GM19395 (cell line): Measurements from ENCODE around the gene LHFPL3.

Source experiments
- ATAC-seq: cut with Tn5 transposase; IDR thresholded peaks from one replicate; pipeline ENCODE4 v1.9.1; 2021; ENCODE audit warnings: mild to moderate bottlenecking, moderate library complexity; ENCODE audit not compliant: unreplicated experiment

LHFPL3 gene

DNA sequence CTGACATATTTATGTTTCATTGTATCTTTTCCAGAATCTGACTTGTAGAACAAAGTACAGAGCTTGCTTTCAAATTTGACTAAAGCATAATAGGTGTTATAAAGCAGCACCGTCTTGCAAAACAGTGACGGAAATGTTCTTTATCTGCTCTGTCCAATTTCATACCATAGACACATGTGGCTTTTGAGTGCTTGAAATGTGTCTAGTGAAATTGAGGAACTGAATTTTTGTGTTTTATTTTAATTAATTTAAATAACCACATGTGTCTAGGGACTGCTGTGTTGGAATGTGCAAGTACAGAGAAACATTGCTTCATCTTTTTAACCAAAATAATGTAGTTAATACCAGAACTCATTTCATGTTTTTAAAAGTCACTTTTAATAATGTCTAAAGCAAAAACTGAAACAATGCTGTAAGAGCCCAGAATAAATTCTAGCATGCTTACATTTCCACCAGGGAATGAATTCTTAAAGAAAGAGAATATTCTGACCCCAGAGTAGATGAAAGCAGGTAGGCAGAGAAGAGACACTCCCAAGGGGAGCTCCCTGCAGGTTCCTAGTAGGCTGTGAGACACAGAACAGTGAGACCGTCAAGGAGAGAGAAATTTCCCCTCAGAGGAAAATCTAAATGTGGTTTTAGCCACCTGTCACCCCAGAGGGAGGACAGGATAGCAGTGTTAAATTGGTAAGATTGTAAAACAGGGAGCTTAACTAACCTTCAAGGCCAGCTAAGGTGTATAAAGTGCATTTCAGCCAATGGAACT, 510.3 kb downstream of the LHFPL3 start:
- ATAC-seq: no peak

DNA sequence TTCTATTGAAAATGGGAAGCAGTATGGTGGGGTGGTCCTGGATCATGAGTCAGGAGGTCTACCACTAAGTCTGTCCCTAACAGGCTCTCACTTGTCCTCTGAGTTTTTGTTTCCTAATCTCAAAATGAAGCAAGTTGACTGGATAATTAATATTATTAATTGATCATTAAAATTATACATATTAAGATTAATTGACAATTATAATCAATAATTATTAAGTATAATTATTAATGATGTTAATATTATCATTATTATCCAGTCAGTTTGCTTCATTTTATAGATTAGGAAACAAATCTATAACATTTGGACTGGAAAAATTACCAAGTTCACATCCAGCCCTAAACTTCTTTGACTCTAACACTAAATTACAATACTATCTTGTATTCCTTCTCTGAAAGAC, 511.4 kb downstream of the LHFPL3 start:
- no peak for ATAC-seq

DNA sequence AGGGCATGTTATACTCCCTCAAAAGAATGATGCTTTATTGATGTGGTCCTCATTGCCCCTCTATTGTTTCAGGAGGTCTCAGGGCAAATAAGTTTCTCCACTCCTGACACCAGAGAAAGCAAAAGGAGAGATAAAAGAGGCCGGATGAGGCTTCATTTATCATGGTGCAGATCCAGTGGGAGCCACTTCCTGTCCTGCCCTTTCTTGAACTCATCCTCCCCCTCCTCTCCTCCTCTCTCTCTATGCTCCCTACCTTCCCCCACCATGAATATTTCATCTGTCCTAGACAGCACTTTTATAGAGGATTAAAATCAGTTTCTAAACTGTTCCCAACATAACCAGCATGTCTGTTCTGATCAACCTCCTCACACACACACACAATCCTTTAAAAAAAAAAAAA, 513.4 kb downstream of the LHFPL3 start:
- no peak for ATAC-seq

DNA sequence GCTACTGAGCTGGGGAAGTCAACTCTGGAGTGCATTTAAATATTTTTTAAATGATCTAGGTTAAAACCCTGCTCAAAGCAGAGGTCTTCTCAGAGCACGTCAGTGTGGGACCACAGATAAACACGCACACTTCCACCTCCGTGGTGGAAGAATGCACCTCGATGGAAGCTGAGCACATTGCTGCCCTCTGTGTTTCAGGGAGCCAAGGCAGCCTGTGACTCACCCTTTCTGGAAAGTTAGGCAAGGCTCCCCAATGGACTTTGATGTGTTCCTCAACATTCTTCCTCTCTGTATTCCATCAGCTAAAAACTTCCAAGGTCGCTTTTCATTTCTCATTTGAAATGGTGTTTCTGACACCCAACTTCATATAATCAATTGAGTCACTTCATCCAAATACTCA, 514.8 kb downstream of the LHFPL3 start:
- no peak for ATAC-seq

DNA sequence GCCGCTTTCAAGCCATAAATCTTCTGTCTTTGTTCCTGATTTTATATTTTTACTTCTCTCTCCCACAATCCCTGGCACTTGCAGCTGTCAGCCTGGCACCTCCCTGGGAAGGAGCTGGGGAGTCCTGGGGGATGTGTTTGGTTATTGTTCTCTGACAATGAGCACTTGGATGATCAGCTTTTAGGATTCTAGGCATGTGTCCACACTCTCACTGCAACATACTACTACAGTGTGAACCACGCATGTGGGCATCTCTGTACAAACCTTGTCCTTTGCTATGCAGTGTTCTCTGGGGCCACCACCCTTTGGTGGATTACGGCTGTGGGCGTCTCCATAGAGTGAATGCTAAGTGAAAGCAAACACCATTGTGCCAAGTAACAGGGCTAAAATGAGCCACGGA, 517.2 kb downstream of the LHFPL3 start:
- ATAC-seq: no peak

DNA sequence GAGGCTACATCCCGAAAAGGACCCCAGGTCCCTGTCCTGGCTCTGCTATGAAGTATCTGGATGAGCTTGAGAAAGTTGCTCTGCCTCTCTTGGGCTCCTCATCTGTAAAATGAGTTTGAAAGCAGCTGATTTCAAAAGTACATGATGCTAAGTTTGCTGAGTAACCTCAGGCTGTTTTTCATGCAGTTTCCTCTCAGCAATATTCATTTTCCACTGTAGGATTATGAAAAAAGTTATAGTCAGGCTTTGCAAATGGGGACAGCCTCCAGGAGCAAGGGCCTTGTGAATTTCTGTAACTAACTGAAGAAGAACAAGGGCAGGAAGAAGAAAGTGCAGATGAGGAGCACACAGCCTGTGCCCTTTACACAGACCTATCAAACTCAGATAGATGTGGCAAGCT, 518.3 kb downstream of the LHFPL3 start:
- no peak for ATAC-seq

DNA sequence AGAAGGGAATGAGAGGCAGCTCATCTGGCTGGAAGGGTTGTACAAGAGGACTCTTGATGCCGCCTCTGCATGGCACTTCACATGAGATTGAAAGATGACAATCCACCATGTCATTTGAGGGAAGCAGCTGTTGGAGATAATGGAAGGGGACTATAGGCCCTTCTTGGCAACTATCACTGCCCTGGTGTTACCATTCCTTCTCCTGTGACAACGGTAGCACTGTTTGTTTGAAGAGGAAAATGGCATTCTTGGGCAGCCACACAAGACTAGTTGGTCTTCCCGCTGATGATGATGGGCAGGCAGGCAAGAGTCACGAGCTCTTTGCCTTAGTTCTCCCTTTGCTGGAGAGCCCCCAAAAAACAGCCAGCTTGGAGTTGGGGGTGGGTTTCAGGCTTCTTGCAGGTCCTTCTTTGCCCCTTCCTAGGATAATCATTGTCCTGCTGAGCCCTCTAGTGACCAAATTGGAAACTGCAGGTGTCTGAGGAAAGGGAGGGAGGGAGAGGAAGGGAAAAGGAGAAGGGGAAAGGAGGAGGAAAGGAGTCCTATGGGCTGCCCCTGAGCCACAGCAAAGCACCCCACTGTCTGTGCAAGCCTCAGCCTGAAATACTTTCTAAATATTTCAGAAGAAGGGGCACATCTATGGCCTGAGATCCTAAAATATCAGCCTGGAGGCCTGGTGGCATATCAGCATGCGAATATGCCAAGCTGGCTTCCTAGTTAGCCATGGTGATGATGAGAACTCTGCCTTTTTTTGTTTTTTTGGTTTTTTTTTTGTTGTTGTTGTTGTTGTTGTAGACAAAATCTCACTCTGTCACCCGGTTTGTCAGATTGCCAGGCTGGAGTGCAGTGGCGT, 520.0 kb downstream of the LHFPL3 start:
- no peak for ATAC-seq

DNA sequence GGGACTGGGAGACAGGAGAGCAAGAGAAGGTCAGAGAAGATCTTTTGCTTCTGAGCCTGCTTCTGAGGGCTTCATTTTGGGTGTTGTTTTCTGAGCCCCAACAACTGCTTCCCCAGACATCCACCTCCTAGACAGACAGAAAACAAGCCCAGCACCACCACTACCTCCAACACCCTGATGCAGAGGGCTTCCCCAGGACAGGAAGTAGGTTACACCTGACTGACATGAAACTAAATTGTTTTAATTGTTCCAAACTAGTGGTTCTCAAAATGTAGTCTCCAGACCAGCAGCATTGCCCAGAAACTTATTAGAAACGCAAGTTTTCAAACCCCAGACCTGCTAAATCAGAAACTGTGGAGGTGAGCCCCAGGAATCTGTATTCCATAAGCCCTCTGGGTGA, 522.0 kb downstream of the LHFPL3 start:
- no peak for ATAC-seq

DNA sequence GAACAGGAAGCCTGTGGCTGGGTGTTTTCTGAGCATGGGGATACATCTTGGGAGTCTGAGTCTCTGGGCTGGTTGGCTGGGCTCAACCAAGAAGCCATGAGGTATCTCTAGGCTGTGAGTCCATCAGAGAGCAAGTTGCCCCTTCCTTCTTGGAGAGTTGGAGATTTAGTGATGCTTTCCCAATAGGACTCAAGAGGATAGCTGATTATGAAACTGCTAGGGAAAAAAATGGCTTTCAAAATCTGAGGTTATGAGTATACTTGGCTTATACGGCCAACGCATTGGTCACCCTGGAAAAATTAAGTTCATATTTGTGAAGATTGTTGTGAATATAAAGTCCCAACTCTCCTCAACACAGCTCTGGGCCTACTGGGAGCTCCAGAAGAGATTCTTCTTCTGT, 522.9 kb downstream of the LHFPL3 start:
- ATAC-seq: no peak

DNA sequence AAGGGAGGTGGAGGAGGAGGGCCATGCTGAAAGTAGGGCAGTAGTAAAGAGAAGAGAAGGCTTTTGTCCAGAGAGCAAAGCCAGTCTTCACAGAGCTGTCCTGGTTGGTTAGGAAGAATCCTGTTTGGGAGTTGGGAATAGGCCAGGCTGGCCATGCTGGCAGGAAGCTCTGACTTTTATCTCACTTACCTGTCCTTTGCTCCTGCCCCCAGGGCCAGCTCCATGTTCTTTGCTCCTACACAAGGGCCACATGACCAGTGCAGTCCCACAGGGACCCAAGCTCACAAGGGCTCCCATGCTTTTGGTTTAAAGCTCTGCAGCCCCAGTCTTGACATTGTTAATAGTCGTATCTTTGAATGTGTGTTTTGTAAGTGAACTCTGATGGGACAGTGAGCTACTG, 524.0 kb downstream of the LHFPL3 start:
- ATAC-seq: no peak

DNA sequence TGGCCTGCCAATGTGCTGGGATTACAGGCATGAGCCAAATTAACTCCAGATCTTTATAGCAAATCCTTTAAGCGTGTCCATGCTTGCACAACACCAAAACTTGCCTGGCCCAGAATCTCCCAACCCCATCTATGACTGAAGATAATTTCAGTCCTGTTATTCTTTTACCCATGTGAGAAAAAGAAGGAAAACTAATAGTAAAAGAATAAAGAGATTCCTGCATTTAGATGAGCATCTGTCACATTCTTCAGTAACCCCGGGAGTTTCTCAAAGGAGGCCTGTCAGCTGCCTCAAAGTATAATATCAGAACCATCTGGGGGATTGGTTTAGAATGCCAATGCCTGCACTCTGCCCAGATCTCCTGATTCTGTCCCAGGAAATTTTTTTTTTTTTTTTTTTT, 527.5 kb downstream of the LHFPL3 start:
- ATAC-seq: no peak

DNA sequence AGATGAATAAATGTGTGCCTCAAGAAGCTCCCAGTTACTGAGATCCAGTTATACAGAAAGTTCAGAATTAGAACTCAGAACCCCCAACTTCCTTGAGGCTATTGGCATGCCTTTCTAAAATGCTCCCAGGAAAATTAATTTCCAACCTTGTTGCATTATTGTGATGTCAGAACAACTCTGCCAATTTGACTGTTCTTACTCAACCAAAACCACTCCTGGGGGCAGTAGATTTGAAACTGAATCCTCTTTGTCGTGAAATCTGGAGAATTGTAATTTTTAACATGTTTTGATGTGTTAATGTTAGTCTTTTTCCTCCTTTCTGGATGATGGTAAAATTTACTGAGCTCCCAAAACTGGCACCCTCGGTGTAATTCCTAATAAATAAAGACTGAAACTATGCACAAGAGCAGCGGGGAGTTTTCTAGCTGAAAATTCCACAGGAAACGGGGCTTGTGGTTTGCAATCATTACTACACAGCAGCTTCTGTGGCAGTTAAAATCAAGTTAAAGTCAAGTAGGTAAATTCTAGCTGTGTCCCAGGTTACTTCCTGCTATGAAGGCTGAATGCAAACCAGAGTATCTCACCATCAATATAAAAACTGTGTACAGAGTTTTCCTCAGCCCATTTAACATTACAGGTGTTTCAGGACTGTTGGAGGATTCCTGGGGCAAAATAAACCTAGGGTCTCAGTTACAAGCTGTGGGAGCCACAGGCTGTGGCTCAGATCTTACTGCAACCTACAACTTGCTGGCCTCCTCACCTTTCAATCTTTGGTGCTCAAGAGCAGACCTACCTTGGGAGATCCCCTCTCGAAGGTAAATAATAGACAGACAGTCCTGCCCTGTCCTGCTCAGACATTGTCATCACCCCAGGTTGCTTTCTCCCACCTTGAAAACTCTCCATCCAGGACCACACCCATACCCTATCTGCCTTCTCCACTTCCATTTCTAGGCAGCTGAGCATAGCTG, 529.3 kb downstream of the LHFPL3 start:
- peak; percentile 72 for ATAC-seq

DNA sequence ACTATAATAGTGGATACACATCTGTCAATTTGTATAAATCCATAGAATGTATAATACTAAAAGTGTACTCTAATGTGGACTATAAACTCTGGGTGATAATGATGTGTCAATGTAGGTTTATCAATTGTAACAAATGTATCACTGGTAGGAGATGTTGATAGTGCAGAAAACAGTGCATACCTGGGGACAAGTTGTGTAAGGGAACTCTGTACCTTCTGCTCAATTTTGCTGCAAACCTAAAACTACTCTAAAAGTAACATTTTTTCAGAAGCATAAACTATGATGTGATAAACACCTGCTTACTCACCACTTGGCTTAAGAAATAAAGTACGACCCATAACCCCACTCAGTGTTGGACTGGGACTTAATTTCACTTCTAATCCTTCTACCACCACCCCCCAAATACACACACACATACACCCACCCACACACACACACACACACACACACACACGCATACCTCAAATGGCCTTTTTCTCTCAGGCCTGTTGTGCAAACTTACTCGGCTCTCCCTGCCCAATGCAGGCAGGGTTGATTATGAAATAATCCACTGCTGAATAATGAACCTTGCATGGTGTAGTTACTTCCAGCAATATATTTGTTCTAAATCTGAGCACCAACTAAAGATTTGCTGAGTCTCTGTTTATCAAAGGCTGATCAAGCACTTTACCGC, 531.5 kb downstream of the LHFPL3 start:
- no peak for ATAC-seq

DNA sequence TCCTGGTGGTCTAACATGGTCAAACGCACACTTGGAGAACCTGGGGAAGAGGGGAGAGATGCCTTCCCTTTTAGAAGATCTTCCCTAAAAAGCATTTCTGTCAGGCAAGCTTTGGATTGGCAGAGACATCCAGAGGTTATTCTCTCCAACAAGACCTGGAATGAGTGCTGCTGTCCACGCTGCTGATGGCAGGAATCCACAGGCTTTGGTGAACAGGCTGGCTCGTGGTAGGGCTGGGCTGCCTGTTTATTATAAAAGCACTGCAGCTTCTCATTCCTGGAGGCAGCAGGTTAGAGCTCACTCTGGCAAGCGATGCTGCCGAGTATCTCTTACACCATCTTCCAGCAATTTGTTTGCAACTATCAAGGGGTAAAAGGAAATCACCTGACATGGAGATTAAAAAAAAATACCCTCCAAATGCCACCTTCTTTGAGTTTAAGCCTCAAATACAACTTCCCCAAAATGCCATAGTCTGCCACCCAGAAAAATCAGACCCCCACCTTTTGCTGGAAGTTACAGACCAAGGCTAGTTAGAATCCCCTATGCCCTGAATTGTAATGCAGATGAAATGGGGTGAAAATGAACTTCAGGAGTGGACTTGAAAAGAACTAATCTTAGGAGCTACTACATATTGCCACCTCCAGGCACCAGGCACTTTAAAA, 533.5 kb downstream of the LHFPL3 start:
- no peak for ATAC-seq

DNA sequence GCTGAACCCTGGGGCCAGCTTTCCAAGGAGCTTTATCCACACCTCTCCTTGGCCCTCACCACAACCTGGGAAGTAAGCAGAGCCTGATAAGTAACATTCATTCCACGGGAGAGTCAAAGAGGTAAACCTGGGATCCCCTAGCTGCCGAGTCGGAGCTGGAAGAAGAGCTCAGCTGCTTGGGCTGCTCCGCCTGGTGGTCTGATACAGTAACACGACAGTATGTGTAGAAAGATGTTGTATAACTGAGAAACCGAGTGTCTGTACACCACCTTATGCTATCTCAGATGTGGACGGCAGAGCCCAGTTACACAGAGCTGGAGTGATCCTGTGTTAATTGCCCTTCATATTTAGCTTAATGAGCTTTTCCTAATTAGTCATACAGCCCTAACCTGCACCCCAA, 534.3 kb downstream of the LHFPL3 start:
- ATAC-seq: no peak

DNA sequence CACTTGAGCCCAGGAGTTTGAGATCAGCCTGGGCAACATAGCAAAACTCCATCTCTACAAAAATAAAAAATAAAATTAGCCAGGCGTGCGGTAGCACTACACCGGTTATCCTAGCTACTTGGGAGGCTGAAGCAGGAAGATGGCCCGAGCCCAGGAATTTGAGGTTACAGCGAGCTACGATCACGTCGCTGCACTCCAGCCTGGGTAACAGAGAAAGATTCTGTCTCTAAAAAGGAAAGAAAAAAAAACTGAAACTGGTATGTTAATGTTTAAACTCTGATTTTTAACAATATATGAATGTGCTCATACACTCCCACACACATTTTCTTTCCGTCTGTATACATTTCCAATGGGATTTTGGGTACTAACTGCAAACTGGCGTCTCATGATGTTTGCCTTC, 545.0 kb downstream of the LHFPL3 start:
- no peak for ATAC-seq

DNA sequence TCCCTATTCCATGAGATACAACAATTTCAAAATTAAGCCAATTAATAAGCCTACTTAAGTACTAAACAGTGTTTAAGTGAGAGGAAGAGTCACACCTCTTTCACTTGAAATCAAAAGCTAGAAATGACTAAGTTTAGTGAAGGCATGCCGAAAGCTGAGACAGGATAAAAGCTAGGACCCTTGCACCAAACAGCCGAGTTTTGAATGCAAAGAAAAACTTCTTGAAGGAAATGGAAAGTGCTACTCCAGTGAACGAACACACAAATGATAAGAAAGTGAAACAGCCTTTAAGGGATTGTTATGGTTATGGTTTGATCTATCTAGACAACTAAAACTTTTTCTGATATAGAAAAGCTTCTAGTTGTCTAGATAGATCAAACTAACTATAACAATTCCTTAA, 550.2 kb downstream of the LHFPL3 start:
- peak; percentile 94 for ATAC-seq

DNA sequence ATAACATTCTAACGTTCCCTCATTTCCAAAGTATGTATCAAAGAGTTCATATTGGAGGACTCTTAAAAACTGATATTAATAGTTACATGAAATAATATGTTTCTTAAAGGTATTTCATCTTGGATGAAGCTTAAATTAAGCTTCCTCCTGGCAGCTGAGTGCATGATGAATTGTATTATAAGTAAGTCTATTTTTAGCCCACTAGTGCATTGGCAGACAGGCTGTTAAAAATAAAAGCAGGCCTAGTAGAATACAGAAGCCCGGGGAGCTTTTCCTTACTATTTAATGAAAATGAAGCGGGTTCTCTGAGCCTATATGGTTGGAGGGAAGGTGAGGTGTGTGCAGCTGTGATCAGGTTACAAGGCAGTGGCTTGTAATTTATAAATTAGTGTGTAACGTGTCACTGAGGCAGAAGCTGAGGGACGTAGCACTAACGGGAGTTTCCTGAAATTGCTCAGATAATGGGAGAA, 554.9 kb downstream of the LHFPL3 start:
- ATAC-seq: peak; percentile 10

DNA sequence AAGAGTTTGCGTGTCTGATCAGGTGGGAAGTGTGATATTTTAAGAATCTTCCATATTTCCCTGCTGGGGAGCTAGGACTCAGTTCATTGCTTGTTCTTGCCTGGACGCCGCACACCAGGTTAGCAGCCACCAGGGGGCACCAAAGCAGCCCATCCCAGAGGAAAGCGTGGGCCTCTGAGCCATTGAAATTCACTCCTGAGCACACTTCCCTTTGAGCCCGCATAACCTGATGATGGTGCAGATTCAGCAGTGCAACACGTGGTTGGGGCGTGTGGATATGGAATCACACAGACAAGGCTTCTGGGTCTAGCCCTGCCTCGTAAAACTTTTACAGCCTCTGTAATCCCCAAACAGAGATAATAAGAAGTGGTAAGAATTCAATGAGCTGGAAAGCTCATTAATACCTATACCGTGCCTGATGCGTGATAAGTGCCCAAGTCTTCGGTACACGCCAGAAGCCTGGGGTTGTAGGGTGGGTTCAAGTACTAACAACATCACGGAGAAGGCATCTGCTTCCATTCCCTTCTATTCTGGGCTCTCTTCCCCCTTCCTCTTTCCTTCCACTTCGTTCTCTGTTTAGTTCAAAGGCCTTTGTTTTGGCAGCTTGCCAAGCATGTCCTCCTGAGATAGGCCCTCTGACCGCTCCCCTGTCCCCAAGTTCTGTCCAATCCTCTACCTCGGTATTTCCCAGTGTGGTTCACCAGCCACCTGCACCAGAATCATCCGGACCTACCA, 555.5 kb downstream of the LHFPL3 start:
- peak; percentile 88 for ATAC-seq
